ENCODE data around the gene GCNT2. TPM values are rescaled to one million over a fixed set of nuclear protein-coding genes. Genes with fewer than 3 reads are reported as not detected.
"Not testable (repeated sequence)": the region's sequence is repeated elsewhere in the genome, so short reads cannot be mapped to it uniquely, and the experiment has no call there.

GCNT2 gene
- total RNA-seq, 1 donor from 2014 or later, result 6.0 TPM

- DNase-seq (ENCODE audit: low spot score), result no peak
Observed at GRCh38 chr6:10514049-10514780, 6.9 kb upstream of the GCNT2 start.

GRCh38 chr6:10516953-10517352, 4.2 kb upstream of the GCNT2 start:
- no peak for DNase-seq (ENCODE audit: low spot score)

GRCh38 chr6:10518557-10519407, 2.4 kb upstream of the GCNT2 start:
- DNase-seq (ENCODE audit: low spot score), result peak; percentile 43

GRCh38 chr6:10519408-10519697, 1.8 kb upstream of the GCNT2 start:
- not testable (repeated sequence) for DNase-seq (ENCODE audit: low spot score)

GRCh38 chr6:10520468-10520867, 683 bp upstream of the GCNT2 start:
- no peak for DNase-seq (ENCODE audit: low spot score)

- peak; percentile 58 for DNase-seq (ENCODE audit: low spot score)
Observed at GRCh38 chr6:10522929-10523573, 1.9 kb downstream of the GCNT2 start.

GRCh38 chr6:10526156-10526555, 5.0 kb downstream of the GCNT2 start:
- DNase-seq (ENCODE audit: low spot score), result no peak

- DNase-seq (ENCODE audit: low spot score), result peak; percentile 32
Observed at GRCh38 chr6:10528158-10528981, 7.2 kb downstream of the GCNT2 start.

- DNase-seq (ENCODE audit: low spot score), result no peak
Observed at GRCh38 chr6:10529231-10529801, 8.2 kb downstream of the GCNT2 start.

- not testable (repeated sequence) for DNase-seq (ENCODE audit: low spot score)
Observed at GRCh38 chr6:10529828-10530374, 8.8 kb downstream of the GCNT2 start.

GRCh38 chr6:10531503-10531902, 10.4 kb downstream of the GCNT2 start:
- DNase-seq (ENCODE audit: low spot score), result no peak

GRCh38 chr6:10531942-10532341, 10.8 kb downstream of the GCNT2 start:
- no peak for DNase-seq (ENCODE audit: low spot score)

- no peak for DNase-seq (ENCODE audit: low spot score)
Observed at GRCh38 chr6:10532392-10532791, 11.2 kb downstream of the GCNT2 start.

GRCh38 chr6:10534419-10534762, 13.2 kb downstream of the GCNT2 start:
- DNase-seq (ENCODE audit: low spot score), result no peak

GRCh38 chr6:10535193-10535592, 14.0 kb downstream of the GCNT2 start:
- DNase-seq (ENCODE audit: low spot score), result no peak

- no peak for DNase-seq (ENCODE audit: low spot score)
Observed at GRCh38 chr6:10537726-10538125, 16.6 kb downstream of the GCNT2 start.

GRCh38 chr6:10540073-10540746, 19.1 kb downstream of the GCNT2 start:
- DNase-seq (ENCODE audit: low spot score), result no peak

- no peak for DNase-seq (ENCODE audit: low spot score)
Observed at GRCh38 chr6:10541591-10541990, 20.4 kb downstream of the GCNT2 start.

- DNase-seq (ENCODE audit: low spot score), result no peak
Observed at GRCh38 chr6:10542213-10542612, 21.1 kb downstream of the GCNT2 start.

GRCh38 chr6:10543488-10543887, 22.3 kb downstream of the GCNT2 start:
- DNase-seq (ENCODE audit: low spot score), result no peak

GRCh38 chr6:10545482-10545881, 24.3 kb downstream of the GCNT2 start:
- DNase-seq (ENCODE audit: low spot score), result no peak

Measured in umbilical cord (tissue), 2 donors.